Activated CD4-positive, alpha-beta T cell treated with anti-CD3 and anti-CD28 coated beads, Interleukin-2, amount 50 U/mL, for 16 hours (primary cell): ENCODE measurements around the gene VIP.

Experiments
- DNase-seq: peaks from one replicate; pipeline ENCODE4 v3.0.0-alpha.2; 2020

VIP gene

DNA sequence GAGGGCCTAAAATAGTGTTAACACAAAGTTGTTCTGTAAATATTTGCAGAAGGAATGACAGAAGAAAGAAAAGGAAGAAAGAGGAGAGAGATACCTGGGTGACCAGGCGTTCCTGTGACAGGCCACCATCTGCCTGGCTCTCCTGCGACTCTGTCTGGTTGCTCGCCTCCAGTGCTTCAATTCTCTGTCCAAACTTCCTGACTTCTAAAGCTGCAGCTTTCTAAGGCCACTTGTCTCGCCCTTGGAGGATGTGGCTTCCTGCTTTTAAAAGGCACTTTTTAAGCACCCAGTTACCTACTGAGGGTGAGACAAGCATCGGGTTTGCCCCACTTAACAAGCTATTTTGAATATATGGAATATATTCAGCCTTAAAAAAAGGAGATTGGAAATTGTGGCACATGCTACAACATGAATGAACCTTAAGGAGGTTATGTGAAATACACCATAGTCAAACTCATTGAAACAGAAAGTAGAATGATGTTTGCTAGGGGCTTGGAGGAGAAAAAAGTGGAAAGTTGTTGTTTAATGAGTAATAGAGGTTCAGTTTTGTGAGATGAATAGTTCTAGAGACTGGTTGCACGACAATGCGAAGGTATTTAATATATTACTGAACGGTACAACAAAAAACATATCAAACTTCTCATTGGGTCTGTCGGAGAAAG lies 32.8 kb downstream of the VIP start:
- DNase-seq = no peak

DNA sequence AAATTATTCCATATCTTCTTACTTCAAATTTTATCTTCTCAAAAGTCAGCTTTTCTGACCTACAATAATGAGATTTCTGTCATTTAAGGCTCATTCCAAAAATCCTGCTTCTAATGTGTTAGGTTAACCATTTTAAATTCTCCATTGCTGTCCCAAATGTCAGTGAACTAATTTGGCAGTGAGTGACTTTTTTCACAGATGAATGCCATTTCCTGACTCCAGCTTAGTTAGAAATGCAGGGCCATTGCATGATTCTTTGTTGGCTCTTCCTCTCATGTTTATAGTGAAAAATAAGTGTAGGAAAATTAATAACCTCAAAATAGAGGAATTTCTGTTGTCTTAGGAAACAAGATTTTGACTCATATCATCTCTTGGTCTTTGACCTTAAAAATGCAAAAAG lies 44.1 kb downstream of the VIP start:
- DNase-seq = no peak

DNA sequence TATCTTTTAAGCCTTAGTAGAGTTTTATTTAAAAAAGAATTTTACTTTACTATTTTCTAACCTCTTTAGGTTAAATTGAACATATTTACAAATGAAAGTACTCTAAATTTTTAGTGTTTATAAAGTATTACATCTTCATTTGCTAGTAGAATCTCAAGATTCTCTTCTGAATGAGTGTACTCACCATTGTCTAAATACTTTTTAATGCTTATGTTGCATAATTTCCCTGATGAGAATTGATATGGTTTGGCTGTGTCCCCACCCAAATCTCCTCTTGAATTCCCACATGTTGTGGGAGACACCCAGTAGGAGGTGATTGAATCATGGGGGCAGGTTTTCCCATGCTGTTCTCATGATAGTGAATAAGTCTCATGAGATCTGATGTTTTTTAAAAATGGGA lies 53.6 kb downstream of the VIP start:
- no peak for DNase-seq
